KMS-11 (cell line): ENCODE measurements around the gene RGL4.

ENCODE experiments used
- H2AFZ ChIP-seq: fragments of 200-600 bp; sonication (generic); 2 replicates; pipeline ENCODE4 v1.6.1; 2016; ENCODE audit warnings: antibody characterized with exemption, mixed run types, low read depth
- H3K27ac ChIP-seq: fragments of 200-600 bp; sonication (generic); 2 replicates; pipeline ENCODE4 v1.6.1; 2016; ENCODE audit warnings: mild to moderate bottlenecking, mixed run types
- H3K27me3 ChIP-seq: fragments of 200-600 bp; sonication (generic); 2 replicates; pipeline ENCODE4 v1.6.1; 2017; ENCODE audit warnings: mild to moderate bottlenecking, low read depth, mixed run types, moderate library complexity; ENCODE audit not compliant: insufficient read depth
- H3K36me3 ChIP-seq: fragments of 200-600 bp; sonication (generic); 2 replicates; pipeline ENCODE4 v1.6.1; 2017; ENCODE audit warnings: mild to moderate bottlenecking, mixed run types; ENCODE audit not compliant: insufficient read depth
- H3K4me1 ChIP-seq: fragments of 200-600 bp; sonication (generic); 2 replicates; pipeline ENCODE4 v1.6.1; 2016; ENCODE audit warnings: mild to moderate bottlenecking, low read depth, mixed run types; ENCODE audit not compliant: poor library complexity, severe bottlenecking
- H3K4me2 ChIP-seq: fragments of 200-600 bp; sonication (generic); 2 replicates; pipeline ENCODE4 v1.7.0; 2016; ENCODE audit warnings: mild to moderate bottlenecking, mixed run types
- H3K4me3 ChIP-seq: fragments of 200-600 bp; sonication (generic); IDR thresholded peaks from 2 replicates; pipeline ENCODE4 v1.6.1; 2017; ENCODE audit warnings: low read depth, low read length, mixed read lengths; ENCODE audit not compliant: insufficient read depth
- H3K79me2 ChIP-seq: fragments of 200-600 bp; sonication (generic); 2 replicates; pipeline ENCODE4 v1.6.1; 2016; ENCODE audit warnings: low read depth, mixed run types; ENCODE audit not compliant: insufficient read depth
- H3K9ac ChIP-seq: fragments of 200-600 bp; sonication (generic); 2 replicates; pipeline ENCODE4 v1.6.1; 2016; ENCODE audit warnings: mild to moderate bottlenecking, mixed run types
- H4K20me1 ChIP-seq: fragments of 200-600 bp; sonication (generic); 2 replicates; pipeline ENCODE4 v1.6.1; 2016; ENCODE audit warnings: mild to moderate bottlenecking, mixed run types; ENCODE audit not compliant: insufficient read depth
- TF ChIP-seq, protein P1 (sequence below): fragments of 200-600 bp; sonication (generic); conservative IDR thresholded peaks from 2 replicates; pipeline ENCODE4 v1.6.1; 2017; ENCODE audit warnings: low read depth, mild to moderate bottlenecking, antibody characterized with exemption, low read length, moderate library complexity, mixed read lengths

RGL4 gene

GRCh38 chr22:23700706-23701105 lies 9.9 kb downstream of the RGL4 start:
- peaks cover 5% of the 10 kb centered on the region for H3K4me1 ChIP-seq
- H3K27me3 ChIP-seq = no peaks in the 10 kb centered on the region
- peaks cover 8% of the 10 kb centered on the region; the same call in 1 of the 2 replicates for H3K36me3 ChIP-seq
- no peaks in the 10 kb centered on the region for H4K20me1 ChIP-seq
- no peak overlapping the region for H3K4me3 ChIP-seq
- no peak overlapping the region for H2AFZ ChIP-seq
- TF ChIP-seq, protein P1, sequence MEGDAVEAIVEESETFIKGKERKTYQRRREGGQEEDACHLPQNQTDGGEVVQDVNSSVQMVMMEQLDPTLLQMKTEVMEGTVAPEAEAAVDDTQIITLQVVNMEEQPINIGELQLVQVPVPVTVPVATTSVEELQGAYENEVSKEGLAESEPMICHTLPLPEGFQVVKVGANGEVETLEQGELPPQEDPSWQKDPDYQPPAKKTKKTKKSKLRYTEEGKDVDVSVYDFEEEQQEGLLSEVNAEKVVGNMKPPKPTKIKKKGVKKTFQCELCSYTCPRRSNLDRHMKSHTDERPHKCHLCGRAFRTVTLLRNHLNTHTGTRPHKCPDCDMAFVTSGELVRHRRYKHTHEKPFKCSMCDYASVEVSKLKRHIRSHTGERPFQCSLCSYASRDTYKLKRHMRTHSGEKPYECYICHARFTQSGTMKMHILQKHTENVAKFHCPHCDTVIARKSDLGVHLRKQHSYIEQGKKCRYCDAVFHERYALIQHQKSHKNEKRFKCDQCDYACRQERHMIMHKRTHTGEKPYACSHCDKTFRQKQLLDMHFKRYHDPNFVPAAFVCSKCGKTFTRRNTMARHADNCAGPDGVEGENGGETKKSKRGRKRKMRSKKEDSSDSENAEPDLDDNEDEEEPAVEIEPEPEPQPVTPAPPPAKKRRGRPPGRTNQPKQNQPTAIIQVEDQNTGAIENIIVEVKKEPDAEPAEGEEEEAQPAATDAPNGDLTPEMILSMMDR = no peak
- no peak overlapping the region for H3K27ac ChIP-seq
- H3K79me2 ChIP-seq = 0 out of 2 replicates have a peak, but pooled peaks cover 12% of the 10 kb centered on the region
- H3K4me2 ChIP-seq = no peak overlapping the region
- no peak overlapping the region for H3K9ac ChIP-seq

DNA sequence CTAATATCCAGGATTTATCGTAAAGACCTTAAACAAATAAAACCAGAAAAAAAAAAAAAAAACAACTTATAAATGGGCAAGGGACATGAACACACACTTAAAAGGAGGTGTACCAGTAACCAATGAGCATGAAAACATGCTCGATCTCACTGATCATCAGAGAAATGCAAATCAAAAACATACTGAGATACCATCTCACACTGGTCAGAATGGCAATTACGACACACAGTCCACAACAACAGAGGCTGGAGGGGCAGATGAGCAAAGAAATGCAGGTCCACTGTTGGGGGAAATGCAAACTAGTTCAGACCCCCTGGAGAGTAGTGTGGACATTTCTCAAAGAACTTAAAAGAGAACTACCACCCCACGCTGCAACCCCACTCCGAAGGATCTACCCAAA lies 13.2 kb downstream of the RGL4 start:
- no peak overlapping the region for H3K9ac ChIP-seq
- no peaks in the 10 kb centered on the region for H4K20me1 ChIP-seq
- TF ChIP-seq, protein P1 = no peak
- H2AFZ ChIP-seq = no peak overlapping the region
- H3K4me2 ChIP-seq = no peak overlapping the region
- peaks cover 9% of the 10 kb centered on the region for H3K4me1 ChIP-seq
- 0 out of 2 replicates have a peak, but pooled peaks cover 12% of the 10 kb centered on the region for H3K79me2 ChIP-seq
- no peaks in the 10 kb centered on the region for H3K27me3 ChIP-seq
- peaks cover 11% of the 10 kb centered on the region; the same call in 1 of the 2 replicates for H3K36me3 ChIP-seq
- no peak overlapping the region for H3K27ac ChIP-seq
- no peak overlapping the region for H3K4me3 ChIP-seq

GRCh38 chr22:23704829-23705228 lies 14.0 kb downstream of the RGL4 start:
- H3K9ac ChIP-seq = no peak overlapping the region
- H3K36me3 ChIP-seq = peaks cover 7% of the 10 kb centered on the region; the same call in 1 of the 2 replicates

GRCh38 chr22:23705358-23705757 lies 14.5 kb downstream of the RGL4 start:
- Histone ChIP-seq H3K27ac (no peak overlapping the region), H3K27me3 (no peaks in the 10 kb centered on the region), H3K4me1 (peaks cover 9% of the 10 kb centered on the region), H3K4me3 (no peak overlapping the region), H4K20me1 (no peaks in the 10 kb centered on the region), H3K9ac (no peak overlapping the region), H3K79me2 (0 out of 2 replicates have a peak, but pooled peaks cover 12% of the 10 kb centered on the region), H3K4me2 (no peak overlapping the region), H3K36me3 (peaks cover 7% of the 10 kb centered on the region; the same call in 1 of the 2 replicates), H2AFZ (no peak overlapping the region)
- TF ChIP-seq, protein P1 = no peak

More at GRCh38 chr22:23704829-23705228, 14.0 kb downstream of the RGL4 start:
- peaks cover 9% of the 10 kb centered on the region for H3K4me1 ChIP-seq
- H2AFZ ChIP-seq = no peak overlapping the region
- 0 out of 2 replicates have a peak, but pooled peaks cover 12% of the 10 kb centered on the region for H3K79me2 ChIP-seq
- H3K27ac ChIP-seq = no peak overlapping the region
- TF ChIP-seq, protein P1 = no peak
- H4K20me1 ChIP-seq = no peaks in the 10 kb centered on the region
- no peak overlapping the region for H3K4me3 ChIP-seq
- no peaks in the 10 kb centered on the region for H3K27me3 ChIP-seq
- no peak overlapping the region for H3K4me2 ChIP-seq
